Activated T-helper 1 cell treated with anti-CD3 and anti-CD28 coated beads, Interleukin-2, amount 50 U/mL, for 16 hours (primary cell): ENCODE measurements around the gene ARAP2.

Experiments
- DNase-seq, 2 donors: peaks; one replicate each; pipeline ENCODE4 v3.0.0-alpha.2; 2020; ENCODE audit warnings: low read depth in 1 of 2, low spot score in 1 of 2

ARAP2 gene

GRCh38 chr4:36218121-36218520 lies 26.2 kb downstream of the ARAP2 start:
- no peak for DNase-seq

GRCh38 chr4:36215627-36216026 lies 28.7 kb downstream of the ARAP2 start:
- DNase-seq = no peak

DNA sequence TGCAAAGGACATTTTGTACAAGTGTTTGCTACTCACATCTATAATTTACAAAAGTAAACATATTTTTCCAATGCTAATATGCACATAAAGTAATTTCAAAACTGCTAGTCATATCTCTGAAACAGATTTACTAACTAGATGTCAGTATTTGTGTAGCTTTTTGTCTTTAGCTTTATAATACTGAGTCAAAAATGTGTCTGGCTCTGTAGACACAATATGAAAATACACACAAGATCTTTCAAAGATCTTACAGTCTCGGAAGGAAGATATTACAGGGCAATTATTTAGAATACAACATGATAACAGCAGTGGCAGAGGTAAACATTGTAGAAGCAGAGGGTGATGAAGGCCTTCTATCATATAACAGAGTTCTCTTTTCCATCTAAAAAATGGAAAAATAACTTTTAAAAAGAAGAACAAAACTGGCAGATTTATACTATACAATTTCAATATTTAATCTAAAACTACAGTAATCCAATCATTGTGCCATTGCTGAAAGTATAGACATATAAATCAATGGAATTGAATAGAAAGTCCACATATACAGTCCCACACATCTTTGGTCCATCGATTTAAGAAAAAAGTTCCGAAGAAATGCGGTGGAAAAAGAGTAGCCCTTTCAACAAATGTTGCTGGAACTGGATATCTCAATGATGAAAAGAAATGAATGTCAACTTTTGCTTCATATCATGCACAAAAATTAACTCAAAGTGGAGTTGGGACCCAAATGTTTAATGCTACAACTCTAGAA lies 29.4 kb downstream of the ARAP2 start:
- DNase-seq = no peak

- DNase-seq = no peak
Observed at GRCh38 chr4:36213977-36214376, 30.3 kb downstream of the ARAP2 start.

- no peak for DNase-seq
Observed at GRCh38 chr4:36211084-36211483, 33.2 kb downstream of the ARAP2 start.

GRCh38 chr4:36209941-36210649 lies 34.2 kb downstream of the ARAP2 start:
- DNase-seq = no peak

DNA sequence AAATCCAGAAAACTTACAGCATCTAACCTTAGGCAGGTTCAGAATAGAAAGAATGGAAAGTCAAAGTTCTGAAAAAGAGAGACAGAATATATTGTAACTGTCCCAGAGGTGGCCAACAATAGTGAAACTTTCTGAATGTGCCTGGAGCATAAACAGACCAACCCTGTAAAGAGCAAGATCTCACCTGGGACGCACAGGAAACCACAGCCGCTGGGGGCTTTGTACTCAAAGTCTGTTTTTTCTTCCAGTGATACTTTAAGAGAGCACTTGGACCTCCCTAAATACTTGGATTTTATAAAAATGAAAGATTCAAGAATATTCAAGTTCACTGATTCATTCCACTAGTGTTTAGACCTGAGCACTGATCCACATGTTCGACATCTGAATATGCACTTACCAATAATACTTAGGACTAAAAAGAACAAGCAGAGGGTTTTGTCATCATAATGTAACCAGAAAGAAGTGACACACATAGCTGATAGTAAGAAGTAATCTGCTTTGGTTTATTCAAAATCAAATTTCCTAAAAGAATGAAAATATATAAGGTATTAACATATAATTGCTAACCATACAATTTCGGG lies 35.3 kb downstream of the ARAP2 start:
- DNase-seq = no peak

DNA sequence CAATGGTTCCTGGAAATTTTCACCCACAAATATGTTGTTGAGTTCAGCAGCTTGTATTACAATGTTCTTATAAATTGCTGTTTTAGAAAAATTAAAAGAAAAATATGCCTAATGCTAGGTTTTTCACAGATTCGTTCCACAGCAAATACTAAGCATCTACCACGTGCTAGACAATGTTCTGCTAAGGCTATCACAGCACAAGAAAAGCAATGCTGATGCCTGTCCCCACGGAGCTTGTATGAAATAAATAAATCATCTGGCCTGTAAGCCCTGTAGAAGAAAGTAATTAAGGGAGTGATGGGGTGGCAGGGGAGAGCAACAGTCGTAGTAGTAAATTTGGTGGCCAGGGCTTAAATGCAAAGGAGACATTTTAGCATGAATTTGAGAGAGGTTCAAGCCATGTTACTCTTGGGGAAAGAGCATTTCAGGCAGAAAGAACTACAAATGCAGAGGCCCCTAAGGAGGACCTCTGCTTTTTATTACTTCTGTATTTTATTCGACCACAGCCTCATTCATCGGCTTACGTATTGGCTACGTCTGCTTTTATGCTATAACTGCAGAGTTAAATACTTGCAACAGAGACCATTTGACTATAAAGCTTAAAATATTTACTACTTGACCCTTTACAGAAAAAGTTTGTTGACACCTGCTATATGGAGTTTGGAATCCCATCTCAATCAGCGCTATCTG lies 36.3 kb downstream of the ARAP2 start:
- no peak for DNase-seq

GRCh38 chr4:36207367-36207766 lies 36.9 kb downstream of the ARAP2 start:
- DNase-seq = no peak

- DNase-seq = no peak
Observed at GRCh38 chr4:36206603-36207311, 37.6 kb downstream of the ARAP2 start.

DNA sequence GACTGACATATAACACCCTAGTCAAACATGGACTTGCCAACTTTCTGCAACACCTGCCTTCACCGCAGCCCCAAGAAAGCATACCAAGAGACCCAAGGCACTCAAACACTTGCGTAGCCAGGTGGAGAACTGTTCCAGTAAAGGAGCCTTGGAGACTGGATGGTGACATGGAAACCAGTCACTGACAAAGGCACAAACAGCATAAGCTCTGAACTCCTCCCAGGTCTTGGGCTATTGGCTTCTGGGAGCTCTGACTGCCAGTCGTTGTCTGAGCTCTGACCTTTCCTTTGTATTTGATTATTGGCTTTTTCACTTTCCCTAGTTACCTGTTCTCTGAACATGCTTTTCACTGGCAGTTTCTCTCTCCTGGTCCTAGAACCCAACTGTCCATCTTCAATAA lies 38.3 kb downstream of the ARAP2 start:
- no peak for DNase-seq

DNA sequence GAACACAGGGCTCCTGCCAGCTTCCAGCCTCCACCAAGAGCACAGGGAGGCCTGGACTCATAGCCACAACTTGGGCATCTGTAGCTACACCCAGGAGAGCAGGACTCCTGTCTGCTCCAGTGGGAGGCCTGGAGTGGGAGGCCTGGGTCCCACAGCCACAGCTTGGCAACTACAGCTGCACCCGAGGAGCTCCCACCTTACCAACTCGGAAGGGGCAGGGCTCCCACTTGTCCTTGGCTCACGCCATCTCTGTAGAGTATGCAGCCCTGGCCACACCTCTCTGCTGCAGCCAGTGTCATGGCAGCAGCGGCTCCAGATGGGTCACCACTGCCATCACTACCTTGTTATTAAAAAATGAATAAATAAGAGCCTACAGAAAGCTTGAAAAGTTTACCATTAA lies 45.5 kb downstream of the ARAP2 start:
- DNase-seq = no peak

DNA sequence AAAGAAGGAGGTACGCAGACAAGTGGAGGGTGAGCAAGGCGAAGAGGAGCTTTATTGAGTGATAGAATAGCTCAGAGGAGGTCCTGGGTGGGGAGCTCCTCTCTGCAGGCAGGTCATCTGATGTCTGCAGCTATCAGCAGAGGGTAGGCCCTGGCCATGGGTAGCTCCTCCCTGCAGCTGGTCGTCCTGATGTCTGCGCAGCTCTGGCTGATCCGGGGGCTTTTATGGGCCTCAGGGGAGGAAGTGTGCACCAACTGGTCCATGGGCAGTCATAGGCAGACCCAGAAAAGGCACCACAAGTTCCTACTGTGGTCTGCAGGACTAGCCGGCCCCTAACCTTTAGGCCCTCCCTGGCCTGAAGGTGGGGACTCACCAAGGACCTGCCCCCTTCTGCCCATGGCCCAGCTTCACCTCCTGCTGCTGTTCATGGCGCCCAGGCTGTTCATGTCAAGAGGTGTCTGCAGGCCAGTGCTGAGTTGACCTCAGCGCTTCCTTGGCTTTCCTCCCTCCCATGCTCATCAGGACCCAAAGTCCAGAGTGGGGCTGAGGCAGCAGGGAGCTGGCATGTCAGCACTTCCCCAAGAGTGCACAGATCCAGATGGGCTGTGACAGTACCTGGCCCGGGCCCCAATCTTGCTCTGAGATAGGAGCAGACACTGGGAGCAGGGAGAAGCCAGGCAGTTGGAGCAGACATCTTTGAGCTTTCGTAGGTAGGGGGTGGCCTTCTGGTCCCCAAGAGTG lies 46.1 kb downstream of the ARAP2 start:
- no peak for DNase-seq

DNA sequence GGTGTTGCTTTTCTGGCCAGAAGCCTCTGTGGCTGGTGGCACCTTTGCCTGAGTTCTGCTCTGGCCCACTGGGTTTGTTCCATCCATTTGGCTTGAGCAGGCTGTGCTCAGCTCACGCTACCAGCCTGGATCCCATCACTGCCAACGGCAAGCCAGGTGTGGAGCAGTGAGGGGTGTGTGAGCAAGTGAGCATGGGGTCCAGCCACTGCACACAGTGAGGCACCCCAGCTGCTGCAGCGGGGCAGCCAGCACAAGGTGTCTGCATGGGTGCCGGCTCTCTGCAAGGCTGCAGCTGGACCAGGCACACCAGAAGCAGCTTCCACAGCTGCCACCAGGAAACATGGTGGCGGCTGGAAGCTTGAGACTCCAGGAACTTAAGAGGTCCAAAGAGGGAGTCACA lies 46.8 kb downstream of the ARAP2 start:
- no peak for DNase-seq

DNA sequence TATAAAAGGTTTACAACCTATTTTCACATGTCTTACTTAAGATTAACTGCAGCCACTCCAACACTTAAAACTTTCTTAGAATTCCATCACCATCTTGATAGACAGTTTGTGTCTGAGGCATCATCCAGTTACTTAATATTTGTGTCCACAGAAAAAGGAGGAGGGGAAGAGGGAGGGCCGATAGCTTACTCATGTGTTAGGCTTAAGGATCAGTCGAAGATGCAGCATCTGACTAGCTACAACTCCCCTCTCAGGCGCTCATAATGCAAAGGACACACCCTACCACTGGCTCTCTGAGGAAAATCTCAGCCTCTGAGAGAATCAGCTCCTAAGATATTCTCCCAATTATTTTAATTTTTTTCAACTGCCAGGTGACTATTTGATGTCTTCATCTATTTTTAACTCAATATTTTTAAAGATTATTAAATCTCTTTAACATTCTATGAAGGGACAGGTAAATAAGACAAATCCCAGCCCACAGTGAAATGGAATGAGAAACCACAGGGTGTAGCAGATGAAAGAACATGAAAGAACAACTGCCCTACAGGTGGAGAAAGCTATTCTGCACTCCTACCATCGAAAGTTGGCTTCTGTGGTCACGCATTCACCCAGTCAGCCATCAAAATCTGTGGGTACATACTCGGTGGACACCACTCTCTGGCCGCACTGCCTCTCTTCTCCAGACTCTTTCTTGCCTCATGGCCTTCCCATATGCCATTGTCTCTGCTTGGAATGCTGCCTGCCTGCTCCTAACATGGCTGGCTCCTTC lies 48.0 kb downstream of the ARAP2 start:
- no peak for DNase-seq

DNA sequence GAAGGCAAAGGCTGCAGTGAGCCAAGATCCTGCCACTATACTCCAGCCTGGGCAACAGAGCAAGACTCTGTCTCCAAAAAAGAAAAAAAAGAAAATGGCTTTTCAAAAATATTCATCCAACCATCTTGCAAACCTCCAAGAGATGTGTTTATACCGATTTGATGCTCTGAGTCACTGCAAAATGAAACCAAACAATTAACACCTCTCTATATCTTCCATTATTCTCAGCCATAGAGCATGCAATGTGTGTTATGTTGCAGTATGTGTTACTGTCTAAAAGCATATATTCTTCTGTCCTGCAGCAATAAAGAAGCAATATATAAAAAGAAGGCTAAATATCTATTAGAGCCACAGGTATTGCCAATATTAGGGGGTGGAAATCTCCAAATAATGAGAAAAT lies 51.4 kb downstream of the ARAP2 start:
- DNase-seq = no peak

DNA sequence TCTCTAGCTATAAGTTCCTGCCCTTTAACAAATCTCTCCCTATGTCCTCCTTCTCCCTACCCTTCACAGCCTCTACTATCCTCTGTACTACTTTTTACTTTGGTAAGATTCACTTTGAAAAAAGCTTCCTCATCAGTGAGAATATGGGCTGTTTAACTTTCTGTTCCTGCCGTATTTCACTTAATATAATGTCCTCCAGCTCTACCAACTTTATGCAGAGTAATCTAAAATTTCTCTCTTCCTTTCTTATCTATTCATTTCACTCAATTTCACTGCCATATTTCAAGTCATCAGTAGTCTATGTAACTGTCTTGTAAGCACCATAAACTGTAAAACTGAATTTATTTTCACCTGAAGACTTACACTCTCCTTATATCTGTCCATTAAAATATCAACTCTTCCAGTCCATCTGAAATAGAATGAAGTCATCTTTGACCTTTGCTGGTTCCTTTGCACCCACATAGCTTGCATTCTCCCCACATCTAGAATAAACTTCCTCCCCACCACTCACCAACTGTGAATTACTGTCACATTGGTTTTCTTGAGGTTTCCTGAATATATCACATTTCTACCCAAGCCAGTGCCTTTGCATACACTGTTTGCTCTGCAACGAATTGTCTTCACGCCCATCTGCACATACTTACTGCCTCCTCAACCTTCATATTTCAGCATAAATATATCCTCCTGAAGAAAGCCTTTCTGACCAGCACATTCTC lies 54.6 kb downstream of the ARAP2 start:
- no peak for DNase-seq

- DNase-seq = no peak
Observed at GRCh38 chr4:36187723-36188333, 56.5 kb downstream of the ARAP2 start.
